Stimulated activated CD4-positive, alpha-beta T cell treated with anti-CD3 and anti-CD28 coated beads, Interleukin-1b, Interleukin-23, amount 100 ng/mL, for 1 hour (primary cell): ENCODE results near the gene ARHGAP21.

ENCODE experiments used
- DNase-seq, 2 donors: peaks; one replicate each; pipeline ENCODE4 v3.0.0-alpha.2; 2020; ENCODE audit warnings: low read depth in 2 of 2

ARHGAP21 gene

GRCh38 chr10:24536636-24537035, 187.1 kb downstream of the ARHGAP21 start:
- no peak for DNase-seq

- DNase-seq, result no peak
Measured at GRCh38 chr10:24533981-24534380, 189.7 kb downstream of the ARHGAP21 start.
